Large intestine (tissue), 3 donors: ENCODE results near the gene ZER1. TPM values are rescaled to one million over a fixed set of nuclear protein-coding genes. Genes with fewer than 3 reads are reported as not detected.

Experiments
- DNase-seq, 2 donors: peaks; one replicate each; pipeline versions ENCODE4 v3.0.0 to v3.0.0-alpha.2; 2013
- H3K27ac ChIP-seq: one replicate; pipeline ENCODE4 v1.5.1; 2013; ENCODE audit warnings: low read length
- H3K27me3 ChIP-seq: 2 replicates; pipeline ENCODE4 v1.6.1; 2013; ENCODE audit warnings: low read length; ENCODE audit not compliant: control insufficient read depth, insufficient read depth
- H3K36me3 ChIP-seq: 2 replicates; pipeline ENCODE4 v1.6.1; 2013; ENCODE audit warnings: low read length; ENCODE audit not compliant: control insufficient read depth, insufficient read depth
- H3K4me1 ChIP-seq: one replicate; pipeline ENCODE4 v1.6.1; 2013; ENCODE audit warnings: low read length; ENCODE audit not compliant: control insufficient read depth, insufficient read depth
- H3K4me3 ChIP-seq: one replicate; pipeline ENCODE4 v1.5.1; 2013; ENCODE audit warnings: low read length
- H3K9me3 ChIP-seq: one replicate; pipeline ENCODE4 v1.6.1; 2013; ENCODE audit warnings: mild to moderate bottlenecking, low read depth, low read length, moderate library complexity; ENCODE audit not compliant: control insufficient read depth
- WGBS: methylation state at CpG from one replicate; pipeline ENCODE4 v1.1.5; 2013; ENCODE audit warnings: low lambda C conversion rate; ENCODE audit not compliant: insufficient coverage; 5-methylcytosine and 5-hydroxymethylcytosine counted together
- polyA plus RNA-seq: library from polyadenylated mRNA; unstranded; fragments of 120-200 nt; gene quantifications from one replicate; pipeline ENCODE4 v1.2.1, GENCODE V29; 2013

ZER1 gene
- polyA plus RNA-seq, 1 donor = 36.7 TPM

DNA sequence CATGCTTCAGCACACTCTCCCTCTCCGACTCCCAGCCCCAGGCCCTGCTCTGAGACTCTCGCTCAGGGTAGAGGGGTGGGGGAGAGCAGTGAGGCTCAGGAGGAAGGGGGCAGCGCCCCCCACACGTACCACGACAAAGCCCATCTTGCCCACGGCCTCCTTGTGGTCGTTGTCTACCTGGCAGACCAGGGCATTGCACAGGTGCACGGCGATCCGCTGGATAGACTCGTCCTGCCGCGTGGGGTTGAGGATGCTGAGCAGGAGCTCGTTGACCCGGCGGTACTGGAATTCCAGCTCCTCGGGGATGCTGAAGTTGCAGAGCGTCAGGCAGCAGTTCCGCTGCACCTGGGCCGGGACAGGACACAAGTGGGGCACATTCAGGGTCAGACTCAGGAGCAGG lies 29.3 kb downstream of the ZER1 start:
- no peak overlapping the region for H3K4me3 ChIP-seq
- no peak overlapping the region for H3K27ac ChIP-seq
- H3K27me3 ChIP-seq = no peaks in the 10 kb centered on the region
- no peaks in the 10 kb centered on the region for H3K9me3 ChIP-seq
- no peaks in the 10 kb centered on the region for H3K4me1 ChIP-seq
- WGBS = no CpG with 5 or more reads among the region's 20 CpGs
- DNase-seq = no peak
- peaks cover 41% of the 10 kb centered on the region for H3K36me3 ChIP-seq

DNA sequence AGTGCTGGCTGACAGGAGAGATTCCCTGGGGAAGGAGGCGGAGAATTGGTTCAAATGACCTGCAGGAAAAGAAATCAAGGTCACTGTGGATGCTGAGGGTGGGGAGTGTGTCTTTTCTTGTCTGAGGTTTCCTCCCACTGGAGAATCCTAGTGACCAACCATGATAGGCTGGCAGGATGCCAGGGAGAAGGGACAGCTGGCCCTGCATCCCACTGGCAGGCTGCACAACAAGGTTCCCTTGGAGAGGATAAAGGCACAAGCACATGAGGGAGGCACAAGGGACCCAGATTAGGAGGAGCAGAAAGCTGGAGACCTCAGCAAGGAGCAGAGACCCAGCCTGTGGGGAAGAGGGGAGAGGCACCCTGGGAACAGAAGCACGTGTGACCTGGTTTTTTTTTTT lies 36.4 kb downstream of the ZER1 start:
- H3K4me3 ChIP-seq = no peak overlapping the region
- peaks cover 2% of the 10 kb centered on the region for H3K4me1 ChIP-seq
- no peak for DNase-seq
- H3K36me3 ChIP-seq = peaks cover 51% of the 10 kb centered on the region
- WGBS = no CpG with 5 or more reads among the region's 2 CpGs
- H3K9me3 ChIP-seq = no peaks in the 10 kb centered on the region
- no peaks in the 10 kb centered on the region for H3K27me3 ChIP-seq
- no peak overlapping the region for H3K27ac ChIP-seq

DNA sequence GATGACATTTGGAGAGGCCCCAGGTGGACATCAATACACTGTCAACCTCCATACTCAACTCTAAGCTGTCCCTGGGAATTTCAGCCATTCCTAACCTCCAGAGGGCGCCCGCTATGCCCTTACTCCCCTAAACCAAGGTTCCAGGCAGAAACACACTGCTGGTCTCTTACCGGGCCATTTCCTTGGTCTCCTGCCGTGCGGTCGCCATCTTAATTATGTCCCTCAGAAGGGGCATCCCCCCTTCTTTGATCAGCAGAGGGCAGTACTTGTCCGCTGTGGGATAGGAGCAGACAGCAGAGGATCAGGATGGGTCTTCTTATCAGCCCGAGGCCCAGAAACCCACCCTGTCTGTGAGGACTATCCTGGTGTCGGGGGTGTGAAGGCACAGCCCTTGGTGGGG lies 38.5 kb downstream of the ZER1 start:
- peaks cover 46% of the 10 kb centered on the region for H3K36me3 ChIP-seq

DNA sequence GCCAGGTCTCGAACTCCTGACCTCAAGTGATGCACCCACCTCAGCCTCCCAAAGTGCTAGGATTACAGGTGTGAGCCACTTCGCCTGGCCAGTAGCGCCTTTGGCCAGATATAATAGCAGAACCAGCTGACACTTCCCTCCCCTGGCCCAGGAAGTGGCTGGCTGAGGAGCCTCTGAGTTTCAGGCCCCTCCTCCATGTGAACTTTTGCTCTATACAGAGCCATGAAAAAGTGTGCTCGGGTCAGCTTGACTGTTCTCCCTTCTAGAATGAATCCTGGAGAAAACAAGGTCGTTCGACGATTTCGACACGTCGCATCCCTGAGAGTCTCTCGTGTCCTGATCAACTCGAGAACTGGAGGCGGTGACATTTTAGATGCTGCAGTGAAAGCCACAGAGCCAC lies 39.2 kb downstream of the ZER1 start:
- WGBS = no CpG with 5 or more reads among the region's 13 CpGs
- DNase-seq = no peak
- no peak overlapping the region for H3K4me3 ChIP-seq
- no peaks in the 10 kb centered on the region for H3K27me3 ChIP-seq
- no peak overlapping the region for H3K27ac ChIP-seq
- H3K9me3 ChIP-seq = no peaks in the 10 kb centered on the region
- peaks cover 2% of the 10 kb centered on the region for H3K4me1 ChIP-seq
- peaks cover 47% of the 10 kb centered on the region for H3K36me3 ChIP-seq

More for the DNA sequence above, 38.5 kb downstream of the ZER1 start:
- peak; percentile 81 to 86 for DNase-seq
- no CpG with 5 or more reads among the region's 9 CpGs for WGBS
- Histone ChIP-seq H3K9me3 (no peaks in the 10 kb centered on the region), H3K27ac (peak overlapping the region; percentile 50), H3K27me3 (no peaks in the 10 kb centered on the region), H3K4me3 (peak overlapping the region; percentile 28), H3K4me1 (peaks cover 2% of the 10 kb centered on the region)

DNA sequence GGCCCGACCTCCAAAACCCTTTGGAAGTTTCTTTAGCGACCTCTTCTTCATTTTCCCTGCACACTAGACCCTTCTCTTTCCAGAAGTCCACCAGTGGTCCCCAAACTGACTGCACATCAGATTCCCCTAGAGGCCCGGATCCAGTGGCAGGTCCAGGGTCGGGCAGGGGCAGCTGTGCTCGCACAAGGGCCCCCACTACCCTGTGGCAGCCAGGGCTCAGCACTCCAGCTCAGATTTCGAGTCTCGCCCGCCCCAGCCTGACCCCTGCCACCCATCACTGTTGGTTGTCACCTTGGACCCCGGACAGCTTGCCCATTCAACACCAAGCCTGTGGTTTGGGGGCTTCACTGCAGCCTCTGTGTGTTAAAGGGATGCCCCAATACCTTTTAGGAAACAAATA lies 40.0 kb downstream of the ZER1 start:
- DNase-seq = no peak
- Histone ChIP-seq H3K4me1 (peaks cover 2% of the 10 kb centered on the region), H3K9me3 (no peaks in the 10 kb centered on the region), H3K36me3 (peaks cover 41% of the 10 kb centered on the region), H3K4me3 (no peak overlapping the region), H3K27me3 (no peaks in the 10 kb centered on the region), H3K27ac (no peak overlapping the region)
- no CpG with 5 or more reads among the region's 9 CpGs for WGBS

DNA sequence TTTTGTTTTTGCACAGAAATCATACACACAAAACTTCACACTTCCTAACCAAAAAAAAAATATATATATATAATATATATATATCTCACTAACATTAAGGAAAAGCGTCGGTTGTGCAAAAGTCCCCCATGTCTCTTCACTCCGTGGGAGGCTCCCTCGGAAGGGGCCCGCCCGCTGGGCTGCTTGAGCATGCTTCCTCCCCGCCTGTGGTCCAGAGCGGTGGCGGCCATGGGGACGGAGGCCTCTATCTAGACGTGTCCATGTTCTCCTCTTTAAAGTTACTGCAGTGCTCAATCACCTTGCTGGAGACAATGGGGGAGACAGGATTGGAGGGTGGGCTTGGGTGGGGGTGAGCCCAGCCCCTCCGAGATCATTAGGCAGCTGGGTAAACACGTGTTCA lies 40.6 kb downstream of the ZER1 start:
- DNase-seq = no peak
- no peak overlapping the region for H3K27ac ChIP-seq
- peaks cover 2% of the 10 kb centered on the region for H3K4me1 ChIP-seq
- H3K9me3 ChIP-seq = no peaks in the 10 kb centered on the region
- no peaks in the 10 kb centered on the region for H3K27me3 ChIP-seq
- H3K36me3 ChIP-seq = peaks cover 41% of the 10 kb centered on the region
- WGBS = no CpG with 5 or more reads among the region's 13 CpGs
- H3K4me3 ChIP-seq = no peak overlapping the region

DNA sequence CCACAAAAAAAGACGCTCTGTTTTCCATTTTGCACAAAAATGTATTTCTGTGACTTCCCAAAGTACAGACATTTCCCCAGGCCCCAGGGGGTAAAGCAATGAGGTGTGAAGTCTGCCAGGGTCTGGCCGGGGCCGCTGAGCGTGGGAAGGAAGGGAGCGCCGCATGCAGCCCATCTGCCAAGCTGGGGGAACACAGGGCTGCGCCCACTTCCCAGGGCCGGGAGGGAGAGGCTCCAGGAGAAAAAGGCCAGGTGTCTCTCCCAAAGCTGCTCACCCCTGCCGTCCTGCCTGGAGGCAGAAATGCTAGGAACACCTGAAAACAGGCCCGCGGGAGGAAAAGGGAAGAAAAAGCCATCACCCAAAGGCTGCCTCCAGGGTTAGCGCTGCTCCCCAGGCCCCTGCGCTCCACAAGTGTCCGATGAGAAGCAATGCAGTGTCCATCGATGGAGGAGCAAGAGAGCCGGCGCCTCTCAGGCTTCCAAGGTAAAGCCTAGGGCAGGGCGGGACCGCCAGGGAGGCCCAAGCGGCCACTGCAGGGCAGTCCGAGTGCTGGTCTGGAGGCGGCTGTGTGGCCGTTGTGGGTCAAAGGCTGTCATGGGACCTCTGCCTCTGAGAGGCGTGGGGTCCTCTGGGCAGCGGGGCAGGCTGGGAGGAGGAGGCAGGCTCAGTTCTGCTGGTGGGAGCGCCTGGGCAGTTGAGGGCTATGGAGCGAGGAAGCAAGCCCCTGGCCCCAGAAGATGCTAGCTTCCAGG lies 41.8 kb downstream of the ZER1 start:
- peaks cover 2% of the 10 kb centered on the region for H3K4me1 ChIP-seq
- no peak overlapping the region for H3K27ac ChIP-seq
- WGBS = no CpG with 5 or more reads among the region's 27 CpGs
- no peak for DNase-seq
- peaks cover 37% of the 10 kb centered on the region for H3K36me3 ChIP-seq
- no peaks in the 10 kb centered on the region for H3K27me3 ChIP-seq
- H3K4me3 ChIP-seq = no peak overlapping the region
- no peaks in the 10 kb centered on the region for H3K9me3 ChIP-seq

DNA sequence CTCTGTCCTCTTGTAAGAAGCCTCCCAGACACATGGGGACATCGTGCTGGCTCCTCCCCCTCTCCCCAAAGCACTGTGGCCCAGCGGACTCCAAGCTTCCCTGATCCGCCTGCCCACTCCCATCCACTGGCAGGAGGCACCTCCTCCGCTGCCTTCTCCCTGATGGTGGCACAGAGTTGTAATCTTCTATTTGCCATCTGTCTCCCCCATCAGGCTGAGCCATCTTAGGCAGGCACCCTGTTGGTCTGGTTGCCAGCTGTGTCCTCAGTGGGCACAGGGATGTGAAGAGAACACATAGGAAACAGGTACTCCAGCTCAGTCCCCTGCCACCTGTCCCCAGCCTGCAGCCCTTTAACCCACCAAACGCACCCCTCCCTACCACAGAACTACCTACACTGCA lies 42.4 kb downstream of the ZER1 start:
- DNase-seq = no peak
- 20% methylated on average over 1 of the region's 5 CpGs for WGBS

DNA sequence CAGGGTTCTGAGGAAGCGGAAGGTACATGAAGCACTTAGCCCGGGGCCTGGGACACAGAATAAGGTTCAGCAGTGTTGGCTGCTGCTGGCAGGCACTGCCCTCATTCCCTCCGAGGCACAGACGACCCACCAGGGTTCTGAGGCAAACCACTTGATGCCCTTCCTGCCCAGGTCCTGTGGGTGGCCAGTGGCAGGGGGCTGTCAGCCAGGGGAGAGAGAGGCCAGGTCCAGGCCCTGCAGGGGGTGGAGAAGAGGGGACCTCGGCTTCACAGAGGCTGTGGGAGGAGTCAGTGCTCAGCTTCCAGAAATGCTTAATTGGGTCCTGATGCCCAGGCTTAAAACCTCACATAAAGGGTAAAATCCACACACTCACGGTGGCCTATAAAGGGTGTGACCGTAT lies 43.4 kb downstream of the ZER1 start:
- H3K36me3 ChIP-seq = peaks cover 32% of the 10 kb centered on the region
- no peak for DNase-seq
- no peaks in the 10 kb centered on the region for H3K27me3 ChIP-seq
- no peak overlapping the region for H3K27ac ChIP-seq
- H3K4me3 ChIP-seq = no peak overlapping the region
- H3K4me1 ChIP-seq = peaks cover 8% of the 10 kb centered on the region
- no peaks in the 10 kb centered on the region for H3K9me3 ChIP-seq
- WGBS = no CpG with 5 or more reads among the region's 7 CpGs

More for the DNA sequence above, 42.4 kb downstream of the ZER1 start:
- Histone ChIP-seq H3K27ac (no peak overlapping the region), H3K4me1 (peaks cover 6% of the 10 kb centered on the region), H3K36me3 (peaks cover 32% of the 10 kb centered on the region), H3K27me3 (no peaks in the 10 kb centered on the region), H3K4me3 (no peak overlapping the region), H3K9me3 (no peaks in the 10 kb centered on the region)

DNA sequence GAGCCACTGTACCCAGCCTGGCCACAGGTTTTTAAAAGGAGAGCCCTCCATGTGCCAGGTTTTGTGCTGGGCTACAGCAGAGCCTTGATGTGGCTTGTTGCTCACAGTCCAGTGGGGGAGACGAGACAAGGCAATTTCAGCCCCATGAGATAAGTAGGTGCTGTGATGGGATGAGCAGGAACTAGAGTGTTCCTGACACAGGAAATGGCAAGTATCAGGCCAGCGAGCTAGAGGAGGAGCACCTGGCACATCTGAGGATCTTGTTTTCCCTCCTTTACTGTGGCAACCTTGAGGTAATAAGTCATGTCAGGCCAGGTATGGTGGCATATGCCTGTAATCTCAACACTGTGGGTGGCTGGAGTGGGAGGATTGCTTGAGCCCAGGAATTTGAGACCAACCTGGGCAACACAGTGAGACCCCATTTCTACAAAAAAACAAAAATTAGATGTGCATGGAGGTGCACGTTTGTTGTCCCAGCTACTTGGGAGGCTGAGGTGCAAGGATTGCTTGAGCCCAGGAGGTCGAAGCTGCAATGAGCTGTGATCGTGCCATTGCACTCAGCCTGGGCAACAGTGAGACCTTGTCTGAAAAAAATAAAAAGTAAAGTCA lies 44.0 kb downstream of the ZER1 start:
- DNase-seq = no peak
- Histone ChIP-seq H3K9me3 (no peaks in the 10 kb centered on the region), H3K27ac (no peak overlapping the region), H3K4me3 (no peak overlapping the region), H3K4me1 (peaks cover 14% of the 10 kb centered on the region), H3K36me3 (peaks cover 30% of the 10 kb centered on the region), H3K27me3 (no peaks in the 10 kb centered on the region)
- 60% methylated on average over 1 of the region's 5 CpGs for WGBS
